Hematopoietic multipotent progenitor cell treated with erythropoietin and hydrocortisone succinate and interleukin-3 and kit ligand, for 8 days (in vitro differentiated cells): ENCODE results near the gene ZC2HC1B.
"Not testable (repeated sequence)": the region's sequence is repeated elsewhere in the genome, so short reads cannot be mapped to it uniquely, and the experiment has no call there.

Experiments used
- DNase-seq: peaks from one replicate; pipeline ENCODE4 v3.0.0-alpha.2; 2015

Gene ZC2HC1B

GRCh38 chr6:143871202-143871730 lies 7.0 kb downstream of the ZC2HC1B start:
- DNase-seq = not testable (repeated sequence)

GRCh38 chr6:143872201-143872600 lies 7.9 kb downstream of the ZC2HC1B start:
- DNase-seq = no peak

- not testable (repeated sequence) for DNase-seq
Measured at GRCh38 chr6:143873600-143873999, 9.3 kb downstream of the ZC2HC1B start.

- not testable (repeated sequence) for DNase-seq
Measured at GRCh38 chr6:143874503-143874902, 10.2 kb downstream of the ZC2HC1B start.

GRCh38 chr6:143877584-143878271 lies 13.5 kb downstream of the ZC2HC1B start:
- DNase-seq = no peak

GRCh38 chr6:143878272-143878760 lies 14.0 kb downstream of the ZC2HC1B start:
- no peak for DNase-seq

GRCh38 chr6:143880412-143880811 lies 16.1 kb downstream of the ZC2HC1B start:
- no peak for DNase-seq

- no peak for DNase-seq
Measured at GRCh38 chr6:143882401-143882930, 18.2 kb downstream of the ZC2HC1B start.

GRCh38 chr6:143884216-143884900 lies 20.1 kb downstream of the ZC2HC1B start:
- no peak for DNase-seq

GRCh38 chr6:143885116-143885515 lies 20.8 kb downstream of the ZC2HC1B start:
- DNase-seq = no peak

GRCh38 chr6:143894655-143895054 lies 30.4 kb downstream of the ZC2HC1B start:
- DNase-seq = no peak

GRCh38 chr6:143896126-143896860 lies 32.0 kb downstream of the ZC2HC1B start:
- no peak for DNase-seq

GRCh38 chr6:143900358-143900757 lies 36.1 kb downstream of the ZC2HC1B start:
- no peak for DNase-seq

- DNase-seq = no peak
Measured at GRCh38 chr6:143901885-143902750, 37.8 kb downstream of the ZC2HC1B start.

GRCh38 chr6:143902827-143903226 lies 38.6 kb downstream of the ZC2HC1B start:
- no peak for DNase-seq

- DNase-seq = no peak
Measured at GRCh38 chr6:143911028-143911427, 46.8 kb downstream of the ZC2HC1B start.

- DNase-seq = no peak
Measured at GRCh38 chr6:143912671-143913070, 48.4 kb downstream of the ZC2HC1B start.

GRCh38 chr6:143917026-143917425 lies 52.8 kb downstream of the ZC2HC1B start:
- DNase-seq = not testable (repeated sequence)

- no peak for DNase-seq
Measured at GRCh38 chr6:143928853-143929252, 64.6 kb downstream of the ZC2HC1B start.

- no peak for DNase-seq
Measured at GRCh38 chr6:143929975-143930374, 65.7 kb downstream of the ZC2HC1B start.

GRCh38 chr6:143934331-143934730 lies 70.1 kb downstream of the ZC2HC1B start:
- no peak for DNase-seq

GRCh38 chr6:143934867-143935266 lies 70.6 kb downstream of the ZC2HC1B start:
- no peak for DNase-seq
